ENCODE measurements around the gene LPP.

The LPP gene

GRCh38 chr3:188349351-188349901 lies 195.5 kb downstream of the LPP start:
- H3K9me3 ChIP-seq (ENCODE audit: low read depth, low read length) = no peaks in the 10 kb centered on the region
- peak overlapping the region; percentile 11 for H3K27ac ChIP-seq
- DNase-seq (ENCODE audit: low read depth, low spot score) = no peak
- H3K36me3 ChIP-seq (ENCODE audit: insufficient read depth, low read length) = no peaks in the 10 kb centered on the region
- no peak overlapping the region for H3K9ac ChIP-seq (ENCODE audit: insufficient read length)
- TF ChIP-seq POLR2AphosphoS5 (IDR thresholded peaks at IDR 0.05; ENCODE audit: borderline replicate concordance, low read depth, low read length) (no peak), FOXP2 (optimal IDR thresholded peaks at IDR 0.05; ENCODE audit: control extremely low read depth, extremely low read length, insufficient read depth) (no peak)
- H3K4me3 ChIP-seq = no peak overlapping the region

DNA sequence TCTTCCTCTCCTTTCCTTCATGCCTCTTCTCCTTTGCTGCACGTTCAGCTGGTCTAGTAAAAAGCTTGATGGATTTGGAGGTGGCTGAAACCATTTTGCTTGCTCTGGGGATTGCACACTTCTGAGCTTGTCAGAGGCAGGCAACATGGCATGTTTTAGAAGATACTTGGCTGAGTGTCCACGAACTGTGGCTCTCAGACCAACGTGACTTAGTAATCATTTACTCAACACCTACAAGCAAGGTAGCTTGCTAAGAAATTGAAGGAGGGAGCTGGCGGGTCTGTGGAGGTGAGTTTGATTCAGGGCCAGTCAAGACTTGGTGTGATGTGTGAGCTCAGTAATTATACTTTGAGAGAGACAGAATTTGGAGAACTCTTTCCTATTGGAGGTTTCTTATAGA lies 196.0 kb downstream of the LPP start:
- H3K9ac ChIP-seq (ENCODE audit: insufficient read length) = no peak overlapping the region
- DNase-seq (ENCODE audit: low read depth, low spot score) = no peak
- H3K27ac ChIP-seq = no peak overlapping the region
- H3K9me3 ChIP-seq (ENCODE audit: low read depth, low read length) = no peaks in the 10 kb centered on the region
- H3K36me3 ChIP-seq (ENCODE audit: insufficient read depth, low read length) = no peaks in the 10 kb centered on the region
- no peak for TF ChIP-seq FOXP2 (optimal IDR thresholded peaks at IDR 0.05; ENCODE audit: control extremely low read depth, extremely low read length, insufficient read depth)
- TF ChIP-seq POLR2AphosphoS5 (IDR thresholded peaks at IDR 0.05; ENCODE audit: borderline replicate concordance, low read depth, low read length) = no peak
- no peak for TF ChIP-seq EZH2 (IDR thresholded peaks at IDR 0.05)
- no peak overlapping the region for H3K4me3 ChIP-seq

- Histone ChIP-seq H3K9ac (ENCODE audit: insufficient read length) (no peak overlapping the region), H3K27ac (no peak overlapping the region)
- no peak for DNase-seq (ENCODE audit: low read depth, low spot score)
Measured at GRCh38 chr3:188350961-188351360, 197.0 kb downstream of the LPP start.

DNA sequence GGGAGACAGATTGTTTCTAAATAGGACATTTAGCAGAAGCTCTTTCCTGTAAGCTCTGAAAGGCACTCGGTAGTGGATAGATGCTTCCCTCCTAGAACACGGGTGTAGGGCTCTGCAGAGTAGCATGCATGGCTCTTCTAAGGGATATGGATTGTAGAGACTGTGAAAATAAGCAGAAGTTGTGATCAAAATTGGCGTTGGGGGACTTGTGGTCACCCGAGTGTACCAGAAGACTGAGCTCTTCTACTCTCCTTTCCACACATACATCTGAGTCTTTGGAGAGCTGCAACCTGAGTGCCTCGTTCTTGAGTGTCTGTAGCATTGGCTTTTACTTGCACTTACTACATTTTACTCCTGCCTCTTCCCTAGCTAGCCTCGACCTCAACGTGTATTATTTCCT lies 197.7 kb downstream of the LPP start:
- TF ChIP-seq FOXP2 (optimal IDR thresholded peaks at IDR 0.05; ENCODE audit: control extremely low read depth, extremely low read length, insufficient read depth) (no peak), POLR2AphosphoS5 (IDR thresholded peaks at IDR 0.05; ENCODE audit: borderline replicate concordance, low read depth, low read length) (no peak), EZH2 (IDR thresholded peaks at IDR 0.05) (no peak)
- Histone ChIP-seq H3K9ac (ENCODE audit: insufficient read length) (no peak overlapping the region), H3K9me3 (ENCODE audit: low read depth, low read length) (no peaks in the 10 kb centered on the region), H3K4me3 (no peak overlapping the region), H3K27ac (no peak overlapping the region), H3K36me3 (ENCODE audit: insufficient read depth, low read length) (no peaks in the 10 kb centered on the region)
- no peak for DNase-seq (ENCODE audit: low read depth, low spot score)

More at GRCh38 chr3:188350961-188351360, 197.0 kb downstream of the LPP start:
- TF ChIP-seq FOXP2 (optimal IDR thresholded peaks at IDR 0.05; ENCODE audit: control extremely low read depth, extremely low read length, insufficient read depth) (no peak), EZH2 (IDR thresholded peaks at IDR 0.05) (no peak), POLR2AphosphoS5 (IDR thresholded peaks at IDR 0.05; ENCODE audit: borderline replicate concordance, low read depth, low read length) (no peak)
- no peak overlapping the region for H3K4me3 ChIP-seq
- H3K36me3 ChIP-seq (ENCODE audit: insufficient read depth, low read length) = no peaks in the 10 kb centered on the region
- H3K9me3 ChIP-seq (ENCODE audit: low read depth, low read length) = no peaks in the 10 kb centered on the region

- H3K36me3 ChIP-seq (ENCODE audit: insufficient read depth, low read length) = no peaks in the 10 kb centered on the region
- no peak overlapping the region for H3K4me3 ChIP-seq
- TF ChIP-seq EZH2 (IDR thresholded peaks at IDR 0.05) (no peak), POLR2AphosphoS5 (IDR thresholded peaks at IDR 0.05; ENCODE audit: borderline replicate concordance, low read depth, low read length) (no peak), FOXP2 (optimal IDR thresholded peaks at IDR 0.05; ENCODE audit: control extremely low read depth, extremely low read length, insufficient read depth) (no peak)
- no peak overlapping the region for H3K27ac ChIP-seq
- DNase-seq (ENCODE audit: low read depth, low spot score) = no peak
- no peak overlapping the region for H3K9ac ChIP-seq (ENCODE audit: insufficient read length)
- H3K9me3 ChIP-seq (ENCODE audit: low read depth, low read length) = no peaks in the 10 kb centered on the region
Measured at GRCh38 chr3:188352196-188352927, 198.4 kb downstream of the LPP start.

DNA sequence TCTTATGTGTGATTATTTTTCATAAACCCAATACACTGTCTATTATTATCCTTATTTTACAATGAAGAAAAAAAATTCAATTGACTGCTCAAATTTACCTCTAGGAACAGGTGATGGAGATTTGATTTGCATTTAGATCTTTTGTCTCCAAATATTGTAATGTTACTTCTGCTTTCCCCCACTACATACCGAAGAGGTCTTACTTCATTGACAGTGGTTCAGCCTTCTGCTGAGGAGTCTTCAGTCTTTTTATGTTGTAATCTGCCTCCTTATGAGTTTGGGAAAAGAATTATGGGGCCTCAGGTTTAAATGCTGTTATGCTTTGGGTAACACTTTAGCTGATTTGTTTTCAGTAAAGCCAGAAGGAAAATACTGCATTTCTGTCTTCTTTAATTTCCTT lies 199.5 kb downstream of the LPP start:
- no peak for TF ChIP-seq EZH2 (IDR thresholded peaks at IDR 0.05)
- no peak for TF ChIP-seq POLR2AphosphoS5 (IDR thresholded peaks at IDR 0.05; ENCODE audit: borderline replicate concordance, low read depth, low read length)
- TF ChIP-seq FOXP2 (optimal IDR thresholded peaks at IDR 0.05; ENCODE audit: control extremely low read depth, extremely low read length, insufficient read depth) = no peak
- H3K27ac ChIP-seq = no peak overlapping the region
- no peaks in the 10 kb centered on the region for H3K9me3 ChIP-seq (ENCODE audit: low read depth, low read length)
- no peak overlapping the region for H3K9ac ChIP-seq (ENCODE audit: insufficient read length)
- DNase-seq (ENCODE audit: low read depth, low spot score) = no peak
- H3K4me3 ChIP-seq = no peak overlapping the region
- no peaks in the 10 kb centered on the region for H3K36me3 ChIP-seq (ENCODE audit: insufficient read depth, low read length)

DNA sequence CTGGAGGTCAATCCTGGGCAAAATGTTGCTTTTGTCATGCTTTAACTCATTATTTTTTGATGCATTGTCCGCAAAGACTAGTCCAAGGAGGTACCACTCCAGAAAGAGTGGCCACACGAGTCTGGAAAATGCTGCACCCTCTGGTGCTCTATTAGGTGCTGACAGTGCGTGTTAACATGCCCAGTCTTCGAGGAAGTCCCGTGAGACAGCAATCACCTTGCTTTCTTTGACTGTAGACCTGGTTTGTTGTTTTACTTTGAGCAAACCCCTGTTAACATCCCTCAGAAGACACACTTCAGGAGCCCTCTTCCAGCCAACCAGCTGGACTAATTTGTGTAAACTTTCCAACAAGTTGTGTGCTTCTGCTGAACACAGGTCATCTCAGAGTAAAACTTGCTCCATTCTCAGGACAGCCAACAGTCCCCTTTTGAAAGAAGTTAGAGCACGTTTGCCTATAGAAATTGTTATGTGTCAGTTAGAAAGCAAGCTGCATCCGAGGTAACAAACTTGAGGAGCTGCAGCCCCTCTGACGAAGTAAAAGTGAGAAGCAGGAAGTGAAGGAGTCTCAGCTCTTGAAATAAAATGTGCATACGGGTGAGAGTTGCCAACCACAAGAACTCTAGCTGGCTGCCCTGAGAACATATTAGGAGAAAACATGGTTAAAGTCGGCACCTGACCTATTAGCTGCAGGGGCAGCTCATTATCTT lies 205.0 kb downstream of the LPP start:
- H3K9ac ChIP-seq (ENCODE audit: insufficient read length) = no peak overlapping the region
- no peak for TF ChIP-seq POLR2AphosphoS5 (IDR thresholded peaks at IDR 0.05; ENCODE audit: borderline replicate concordance, low read depth, low read length)
- TF ChIP-seq FOXP2 (optimal IDR thresholded peaks at IDR 0.05; ENCODE audit: control extremely low read depth, extremely low read length, insufficient read depth) = no peak
- no peak for TF ChIP-seq EZH2 (IDR thresholded peaks at IDR 0.05)
- no peak overlapping the region for H3K4me3 ChIP-seq
- no peaks in the 10 kb centered on the region for H3K9me3 ChIP-seq (ENCODE audit: low read depth, low read length)
- H3K27ac ChIP-seq = no peak overlapping the region
- H3K36me3 ChIP-seq (ENCODE audit: insufficient read depth, low read length) = no peaks in the 10 kb centered on the region
- no peak for DNase-seq (ENCODE audit: low read depth, low spot score)

GRCh38 chr3:188360364-188360881 lies 206.5 kb downstream of the LPP start:
- Histone ChIP-seq H3K36me3 (ENCODE audit: insufficient read depth, low read length) (no peaks in the 10 kb centered on the region), H3K27ac (no peak overlapping the region), H3K9ac (ENCODE audit: insufficient read length) (no peak overlapping the region), H3K4me3 (no peak overlapping the region), H3K9me3 (ENCODE audit: low read depth, low read length) (no peaks in the 10 kb centered on the region)
- DNase-seq (ENCODE audit: low read depth, low spot score) = no peak
- peak; percentile 61 for TF ChIP-seq FOXP2 (optimal IDR thresholded peaks at IDR 0.05; ENCODE audit: control extremely low read depth, extremely low read length, insufficient read depth)
- no peak for TF ChIP-seq POLR2AphosphoS5 (IDR thresholded peaks at IDR 0.05; ENCODE audit: borderline replicate concordance, low read depth, low read length)

All from SK-N-MC (cell line).